Caki2 (cell line): ENCODE results near the gene APLN. TPM values are rescaled to one million over a fixed set of nuclear protein-coding genes. Genes with fewer than 3 reads are reported as not detected.

Experiments
- DNase-seq: peaks from one replicate; pipeline ENCODE4 v3.0.0-alpha.2; 2015; ENCODE audit warnings: low read depth
- in situ Hi-C: cut with HindIII; loops from 2 replicates; pipeline ENCODE4 v1.10.0; 2016; ENCODE audit warnings: low sequenced_read_pairs, low pct_unique_long_range_greater_than_20kb, mixed read lengths
- total RNA-seq: library from RNA; depleted of rRNA; stranded (reverse); fragments of >200 nt; shearing (Covaris generic); gene quantifications from 2 replicates; pipeline ENCODE4 v1.2.3, GENCODE V29; 2014; ENCODE audit warnings: low replicate concordance

Gene APLN
- total RNA-seq, 1 experiment from 2014 or later, result 0.07 TPM

- DNase-seq, result no peak
- in situ Hi-C loops, result no loop called here
Measured at GRCh38 chrX:129667412-129667811, 12.7 kb upstream of the APLN start.

- in situ Hi-C loops, result no loop called here
- peak; percentile 68 for DNase-seq
Measured at GRCh38 chrX:129665916-129666644, 11.3 kb upstream of the APLN start.

GRCh38 chrX:129663171-129663570 lies 8.4 kb upstream of the APLN start:
- DNase-seq, result no peak
- in situ Hi-C loops, result no loop called here

GRCh38 chrX:129661369-129661768 lies 6.6 kb upstream of the APLN start:
- no peak for DNase-seq
- in situ Hi-C loops, result no loop called here

GRCh38 chrX:129659861-129660260 lies 5.1 kb upstream of the APLN start:
- in situ Hi-C loops, result no loop called here
- no peak for DNase-seq

- DNase-seq, result no peak
- in situ Hi-C loops, result no loop called here
Measured at GRCh38 chrX:129659141-129659540, 4.4 kb upstream of the APLN start.

GRCh38 chrX:129658429-129658828 lies 3.7 kb upstream of the APLN start:
- in situ Hi-C loops, result no loop called here
- DNase-seq, result no peak

- no peak for DNase-seq
- in situ Hi-C loops, result no loop called here
Measured at GRCh38 chrX:129655547-129656249, 942 bp upstream of the APLN start.

- in situ Hi-C loops, result no loop called here
- DNase-seq, result no peak
Measured at GRCh38 chrX:129653971-129654651, 645 bp downstream of the APLN start.

GRCh38 chrX:129653181-129653970 lies 1.4 kb downstream of the APLN start:
- in situ Hi-C loops, result no loop called here
- DNase-seq, result no peak

- DNase-seq, result no peak
- in situ Hi-C loops, result no loop called here
Measured at GRCh38 chrX:129652565-129653169, 2.1 kb downstream of the APLN start.

GRCh38 chrX:129651756-129652564 lies 2.8 kb downstream of the APLN start:
- in situ Hi-C loops, result no loop called here
- DNase-seq, result no peak

- in situ Hi-C loops, result no loop called here
- no peak for DNase-seq
Measured at GRCh38 chrX:129650821-129651510, 3.8 kb downstream of the APLN start.

- in situ Hi-C loops, result no loop called here
- no peak for DNase-seq
Measured at GRCh38 chrX:129650183-129650689, 4.5 kb downstream of the APLN start.

- in situ Hi-C loops, result no loop called here
- no peak for DNase-seq
Measured at GRCh38 chrX:129649268-129650182, 5.2 kb downstream of the APLN start.
